H9 (cell line): ENCODE data around the gene LIPA. TPM values are rescaled to one million over a fixed set of nuclear protein-coding genes. Genes with fewer than 3 reads are reported as not detected.

Experiments used
- DNase-seq: peaks from one replicate; pipeline ENCODE4 v3.0.0-alpha.2; 2017
- H2AFZ ChIP-seq: one replicate; pipeline ENCODE4 v1.6.1; 2013; ENCODE audit warnings: mild to moderate bottlenecking, low read length, control low read depth, moderate library complexity
- H2AK5ac ChIP-seq: 2 replicates; pipeline ENCODE4 v1.6.1; 2013; ENCODE audit warnings: low read length, control low read depth, mixed read lengths; ENCODE audit not compliant: insufficient read length
- H2BK120ac ChIP-seq: one replicate; pipeline ENCODE4 v1.6.1; 2013; ENCODE audit warnings: low read depth, mild to moderate bottlenecking, low read length, control low read depth, inconsistent platforms; ENCODE audit not compliant: poor library complexity, severe bottlenecking
- H2BK12ac ChIP-seq: 2 replicates; pipeline ENCODE4 v1.6.1; 2013; ENCODE audit warnings: low read length, control low read depth, mixed read lengths, low read depth; ENCODE audit not compliant: insufficient read length
- H2BK15ac ChIP-seq: 2 replicates; pipeline ENCODE4 v1.6.1; 2013; ENCODE audit warnings: low read depth, low read length, control low read depth
- H2BK20ac ChIP-seq: one replicate; pipeline ENCODE4 v1.6.1; 2013; ENCODE audit warnings: low read depth, mild to moderate bottlenecking, low read length, control low read depth, inconsistent platforms; ENCODE audit not compliant: poor library complexity, severe bottlenecking
- H2BK5ac ChIP-seq: 2 replicates; pipeline ENCODE4 v1.6.1; 2013; ENCODE audit warnings: low read length, control low read depth, mixed read lengths; ENCODE audit not compliant: insufficient read length
- H3K14ac ChIP-seq: 2 replicates; pipeline ENCODE4 v1.6.1; 2013; ENCODE audit warnings: low read length, control low read depth; ENCODE audit not compliant: insufficient read depth
- H3K18ac ChIP-seq: 2 replicates; pipeline ENCODE4 v1.6.1; 2013; ENCODE audit warnings: low read depth, mild to moderate bottlenecking, mixed read lengths, low read length, control low read depth; ENCODE audit not compliant: insufficient read length
- H3K23ac ChIP-seq: 2 replicates; pipeline ENCODE4 v1.6.1; 2013; ENCODE audit warnings: low read length, control low read depth, mixed read lengths, low read depth; ENCODE audit not compliant: insufficient read length
- H3K23me2 ChIP-seq: 2 replicates; pipeline ENCODE4 v1.6.1; 2013; ENCODE audit warnings: low read depth, mild to moderate bottlenecking, mixed read lengths, low read length, control low read depth; ENCODE audit not compliant: insufficient read length, poor library complexity, severe bottlenecking
- H3K27ac ChIP-seq: 2 replicates; pipeline ENCODE4 v1.5.1; 2013; ENCODE audit warnings: low read length, control low read depth, mixed read lengths, low read depth; ENCODE audit not compliant: insufficient read length
- H3K27me3 ChIP-seq: 2 replicates; pipeline ENCODE4 v1.6.1; 2013; ENCODE audit warnings: low read length, control low read depth, inconsistent platforms; ENCODE audit not compliant: insufficient read depth
- H3K4ac ChIP-seq: 2 replicates; pipeline ENCODE4 v1.6.1; 2013; ENCODE audit warnings: low read depth, mild to moderate bottlenecking, control low read depth, inconsistent platforms, low read length, moderate library complexity
- H3K4me1 ChIP-seq: 2 replicates; pipeline ENCODE4 v1.6.1; 2013; ENCODE audit warnings: low read length, control low read depth, inconsistent platforms; ENCODE audit not compliant: insufficient read depth
- H3K4me2 ChIP-seq: 2 replicates; pipeline ENCODE4 v1.6.1; 2013; ENCODE audit warnings: low read length, control low read depth, mixed read lengths; ENCODE audit not compliant: insufficient read length, insufficient read depth
- H3K56ac ChIP-seq: 2 replicates; pipeline ENCODE4 v1.6.1; 2013; ENCODE audit warnings: low read depth, mild to moderate bottlenecking, mixed read lengths, low read length, control low read depth; ENCODE audit not compliant: insufficient read length
- H3K79me1 ChIP-seq: 2 replicates; pipeline ENCODE4 v1.6.1; 2013; ENCODE audit warnings: low read depth, mild to moderate bottlenecking, moderate library complexity, low read length, control low read depth, inconsistent platforms; ENCODE audit not compliant: insufficient read depth, poor library complexity, severe bottlenecking
- H3K79me2 ChIP-seq: 2 replicates; pipeline ENCODE4 v1.6.1; 2013; ENCODE audit warnings: low read length, control low read depth, inconsistent platforms; ENCODE audit not compliant: insufficient read depth
- H3K9ac ChIP-seq: 2 replicates; pipeline ENCODE4 v1.6.1; 2013; ENCODE audit warnings: low read length, control low read depth, mixed read lengths; ENCODE audit not compliant: insufficient read length; ENCODE audit errors: extremely low read depth
- H3K9me3 ChIP-seq: one replicate; pipeline ENCODE4 v1.6.1; 2013; ENCODE audit warnings: low read depth, low read length, inconsistent platforms; ENCODE audit not compliant: control insufficient read depth
- H3T11ph ChIP-seq: one replicate; pipeline ENCODE4 v1.6.1; 2013; ENCODE audit warnings: mild to moderate bottlenecking, low read length, control low read depth, inconsistent platforms
- H4K20me1 ChIP-seq: one replicate; pipeline ENCODE4 v1.6.1; 2013; ENCODE audit not compliant: control insufficient read depth, insufficient read length, insufficient read depth
- H4K5ac ChIP-seq: 2 replicates; pipeline ENCODE4 v1.6.1; 2013; ENCODE audit warnings: low read depth, mild to moderate bottlenecking, mixed read lengths, low read length, control low read depth; ENCODE audit not compliant: insufficient read length
- H4K8ac ChIP-seq: replicated peaks from 2 replicates; pipeline ENCODE4 v1.6.1; 2013; ENCODE audit warnings: low read length, control low read depth, mixed read lengths, low read depth; ENCODE audit not compliant: insufficient read length
- H4K91ac ChIP-seq: 2 replicates; pipeline ENCODE4 v1.6.1; 2013; ENCODE audit warnings: low read depth, mild to moderate bottlenecking, moderate library complexity, mixed read lengths, low read length, control low read depth; ENCODE audit not compliant: insufficient read length
- H3K27ac Mint-ChIP-seq, 3 experiments: 2 replicates in 2 of 3; 3 replicates in 1 of 3; pipeline ENCODE4 v1.8.0; 2020 to 2021; ENCODE audit warnings: mixed read lengths in 3 of 3, mild to moderate bottlenecking in 1 of 3, moderate library complexity in 1 of 3
- H3K27me3 Mint-ChIP-seq: 2 replicates; pipeline ENCODE4 v1.8.0; 2021; ENCODE audit warnings: low read depth, mild to moderate bottlenecking, moderate library complexity, mixed read lengths
- H3K36me3 Mint-ChIP-seq, 3 experiments: 2 replicates in 2 of 3; 3 replicates in 1 of 3; pipeline ENCODE4 v1.8.0; 2020 to 2021; ENCODE audit warnings: low read depth in 3 of 3, mixed read lengths in 3 of 3; ENCODE audit not compliant: insufficient read depth in 1 of 3
- H3K4me1 Mint-ChIP-seq, 2 experiments: 2 replicates each; pipeline ENCODE4 v1.8.0; 2020; ENCODE audit warnings: mixed read lengths in 2 of 2
- H3K4me3 Mint-ChIP-seq, 2 experiments: 2 replicates in 1 of 2; 3 replicates in 1 of 2; pipeline ENCODE4 v1.8.0; 2020 to 2021; ENCODE audit warnings: mild to moderate bottlenecking in 2 of 2, mixed read lengths in 2 of 2, moderate library complexity in 1 of 2
- H3K9me3 Mint-ChIP-seq, 2 experiments: 2 replicates in 1 of 2; 3 replicates in 1 of 2; pipeline ENCODE4 v1.8.0; 2020; ENCODE audit warnings: mild to moderate bottlenecking in 2 of 2, mixed read lengths in 2 of 2, moderate library complexity in 1 of 2
- total RNA-seq: library from RNA; stranded (reverse); gene quantifications from 2 replicates; pipeline ENCODE4 v1.2.1, GENCODE V29; 2021
- TF ChIP-seq, protein P1 (sequence below): fragments of 200-600 bp; sonication (generic); conservative IDR thresholded peaks from 3 replicates; pipeline ENCODE4 v1.8.0; 2021; ENCODE audit warnings: antibody characterized with exemption, mild to moderate bottlenecking

The LIPA gene
- total RNA-seq, 1 experiment from 2014 or later = 20.9 TPM

DNA sequence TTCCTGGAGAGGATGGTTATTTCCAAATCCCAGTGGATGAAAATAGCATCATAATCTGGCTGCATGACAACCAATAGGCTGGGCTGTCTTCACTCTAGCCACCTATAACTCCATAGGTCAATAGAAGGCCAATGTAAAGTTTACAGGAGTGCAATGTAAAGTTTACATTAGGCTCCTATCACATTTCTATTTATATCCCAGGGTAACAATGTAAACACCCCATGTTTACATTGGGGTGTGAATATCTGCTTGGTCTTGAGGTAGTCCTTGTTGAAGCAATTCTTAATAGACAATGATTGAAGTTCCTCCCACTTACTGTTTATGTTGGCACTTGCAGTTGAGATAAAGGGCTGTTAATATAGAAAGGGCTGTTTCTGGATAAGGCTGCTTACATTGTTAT lies 65.9 kb downstream of the LIPA start:
- TF ChIP-seq, protein P1, sequence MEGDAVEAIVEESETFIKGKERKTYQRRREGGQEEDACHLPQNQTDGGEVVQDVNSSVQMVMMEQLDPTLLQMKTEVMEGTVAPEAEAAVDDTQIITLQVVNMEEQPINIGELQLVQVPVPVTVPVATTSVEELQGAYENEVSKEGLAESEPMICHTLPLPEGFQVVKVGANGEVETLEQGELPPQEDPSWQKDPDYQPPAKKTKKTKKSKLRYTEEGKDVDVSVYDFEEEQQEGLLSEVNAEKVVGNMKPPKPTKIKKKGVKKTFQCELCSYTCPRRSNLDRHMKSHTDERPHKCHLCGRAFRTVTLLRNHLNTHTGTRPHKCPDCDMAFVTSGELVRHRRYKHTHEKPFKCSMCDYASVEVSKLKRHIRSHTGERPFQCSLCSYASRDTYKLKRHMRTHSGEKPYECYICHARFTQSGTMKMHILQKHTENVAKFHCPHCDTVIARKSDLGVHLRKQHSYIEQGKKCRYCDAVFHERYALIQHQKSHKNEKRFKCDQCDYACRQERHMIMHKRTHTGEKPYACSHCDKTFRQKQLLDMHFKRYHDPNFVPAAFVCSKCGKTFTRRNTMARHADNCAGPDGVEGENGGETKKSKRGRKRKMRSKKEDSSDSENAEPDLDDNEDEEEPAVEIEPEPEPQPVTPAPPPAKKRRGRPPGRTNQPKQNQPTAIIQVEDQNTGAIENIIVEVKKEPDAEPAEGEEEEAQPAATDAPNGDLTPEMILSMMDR = no peak
- no peaks in the 10 kb centered on the region for H3K27me3 ChIP-seq
- H2AFZ ChIP-seq = no peak overlapping the region
- no peak overlapping the region for H3K27ac ChIP-seq
- H2BK120ac ChIP-seq = no peak overlapping the region
- no peaks in the 10 kb centered on the region for H3K27me3 Mint-ChIP-seq
- no peaks in the 10 kb centered on the region for H3K36me3 Mint-ChIP-seq
- H3T11ph ChIP-seq = no peak overlapping the region
- H4K5ac ChIP-seq = no peak overlapping the region
- no peaks in the 10 kb centered on the region for H4K20me1 ChIP-seq
- H3K4ac ChIP-seq = no peak overlapping the region
- no peaks in the 10 kb centered on the region for H3K79me2 ChIP-seq
- no peak overlapping the region for H3K23ac ChIP-seq
- no peaks in the 10 kb centered on the region; a peak in 1 of 5 replicates for H3K9me3 Mint-ChIP-seq
- no peak overlapping the region for H2BK5ac ChIP-seq
- no peak overlapping the region for H2BK12ac ChIP-seq
- H3K4me1 Mint-ChIP-seq = peaks cover 4 to 6% of the 10 kb centered on the region in 2 experiments; a peak in 2 of 4 replicates
- H3K18ac ChIP-seq = no peak overlapping the region
- H3K79me1 ChIP-seq = no peaks in the 10 kb centered on the region
- no peak overlapping the region for H3K9ac ChIP-seq
- DNase-seq = no peak
- H4K8ac ChIP-seq = no peak overlapping the region
- H2BK15ac ChIP-seq = no peak overlapping the region
- no peak overlapping the region for H3K14ac ChIP-seq
- no peak overlapping the region for H2BK20ac ChIP-seq
- H3K27ac Mint-ChIP-seq = no peak overlapping the region
- no peak overlapping the region for H4K91ac ChIP-seq
- H2AK5ac ChIP-seq = no peak overlapping the region
- no peaks in the 10 kb centered on the region for H3K23me2 ChIP-seq
- H3K4me1 ChIP-seq = peaks cover 2% of the 10 kb centered on the region; the same call in 1 of the 2 replicates
- H3K4me2 ChIP-seq = no peak overlapping the region
- no peaks in the 10 kb centered on the region for H3K9me3 ChIP-seq
- no peak overlapping the region for H3K4me3 Mint-ChIP-seq
- H3K56ac ChIP-seq = no peak overlapping the region
